K562 (cell line): Measurements from ENCODE around the gene RSRP1. TPM values are rescaled to one million over a fixed set of nuclear protein-coding genes. Genes with fewer than 3 reads are reported as not detected.
A peak's percentile ranks its signal among the peaks of the same experiment; 100 is the strongest.

Source experiments
- CAMTA2 ChIP-seq: fragments of 250-450 bp; sonication (Bioruptor Pico); conservative IDR thresholded peaks from 2 replicates; pipeline ENCODE4 v1.5.1; 2022
- FOXK2 ChIP-seq, 2 experiments: fragments of 450-650 bp; IDR thresholded peaks in 1 of 2; conservative IDR thresholded peaks in 1 of 2; 2 replicates each; pipeline ENCODE4 v1.6.1; 2016; ENCODE audit warnings: low read depth in 2 of 2, mild to moderate bottlenecking in 1 of 2
- MTA1 ChIP-seq: fragments of 450-650 bp; IDR thresholded peaks from 2 replicates; pipeline ENCODE4 v1.6.1; 2017; ENCODE audit warnings: borderline replicate concordance
- PHF21A ChIP-seq: fragments of 450-650 bp; IDR thresholded peaks from 2 replicates; pipeline ENCODE4 v1.6.1; 2017; ENCODE audit warnings: low read depth, borderline replicate concordance
- RBBP5 ChIP-seq: fragments of 200-600 bp; sonication (generic); IDR thresholded peaks from 2 replicates; pipeline ENCODE4 v1.6.1; 2012; ENCODE audit warnings: borderline replicate concordance, mild to moderate bottlenecking, low read length, control low read depth, inconsistent platforms; ENCODE audit not compliant: insufficient read depth, poor library complexity, severe bottlenecking
- SIN3A ChIP-seq, 2 experiments: fragments of 150-350 bp in 1 of 2; IDR thresholded peaks; 2 replicates each; pipeline ENCODE4 v1.6.1; 2011 to 2016; ENCODE audit warnings: borderline replicate concordance in 2 of 2, low read depth in 2 of 2, low read length in 2 of 2, mild to moderate bottlenecking in 2 of 2, moderate library complexity in 2 of 2; ENCODE audit not compliant: control insufficient read depth in 1 of 2
- SRSF3 ChIP-seq: fragments of 200-400 bp; formaldehyde crosslinking; IDR thresholded peaks from 2 replicates; pipeline ENCODE4 v1.6.1; 2016; ENCODE audit warnings: mild to moderate bottlenecking, low read length, moderate library complexity; ENCODE audit not compliant: insufficient read depth
- WHSC1 ChIP-seq: IDR thresholded peaks from one replicate; pipeline ENCODE4 v1.6.1; 2012; ENCODE audit warnings: low read length, control low read depth, inconsistent platforms
- ZNF347 ChIP-seq: fragments of 450-650 bp; formaldehyde crosslinking; IDR thresholded peaks from 2 replicates; pipeline ENCODE4 v1.4.0; 2020; ENCODE audit warnings: low read depth, mild to moderate bottlenecking, moderate library complexity
- ZNF444 ChIP-seq: fragments of 250-450 bp; sonication (Bioruptor Pico); IDR thresholded peaks from 2 replicates; pipeline ENCODE4 v1.4.0; 2020; ENCODE audit warnings: mild to moderate bottlenecking, moderate library complexity
- polyA plus RNA-seq, 8 experiments: library from polyadenylated mRNA; depleted of rRNA in 4 of 8; stranded (reverse) in 5 of 8; unstranded in 3 of 8; fragments of >200 nt; fragmentation: Nextera tagmentation in 2 of 8; fragmentation: Illumina TruSeq in 1 of 8; extraction: Ambion mirVana in 2 of 8; extraction: Trizol in 1 of 8; gene quantifications; 2 replicates each; pipeline versions ENCODE4 v1.2.1 to v1.2.3, GENCODE V29; 2011 to 2014; ENCODE audit warnings: inconsistent platforms in 1 of 8, missing spikeins in 1 of 8
- total RNA-seq, 7 experiments: library from RNA; depleted of rRNA in 6 of 7; stranded (reverse); fragments of >200 nt in 6 of 7; fragmentation: Illumina TruSeq in 2 of 7; extraction: Trizol in 2 of 7; gene quantifications; 2 replicates each; pipeline versions ENCODE4 v1.2.1 to v1.2.3, GENCODE V29; 2011 to 2021; ENCODE audit warnings: low replicate concordance in 1 of 7
- TF ChIP-seq, protein P1 (sequence below): fragments of 450-650 bp; formaldehyde crosslinking; IDR thresholded peaks from 2 replicates; pipeline ENCODE4 v1.4.0; 2020; ENCODE audit warnings: mild to moderate bottlenecking, moderate library complexity
- TF ChIP-seq, protein P2 (sequence below): sonication (generic); formaldehyde crosslinking; IDR thresholded peaks from 2 replicates; pipeline ENCODE4 v1.8.0; 2023; ENCODE audit warnings: mild to moderate bottlenecking, missing genetic modification reagents
- TF ChIP-seq, protein P3 (sequence below): sonication (generic); formaldehyde crosslinking; IDR thresholded peaks from 2 replicates; pipeline ENCODE4 v1.8.0; 2022; ENCODE audit warnings: mild to moderate bottlenecking, missing genetic modification reagents
- TF ChIP-seq, protein P4 (sequence below), 2 experiments: IDR thresholded peaks in 1 of 2; conservative IDR thresholded peaks in 1 of 2; 2 replicates each; pipeline ENCODE4 v1.6.1; 2016; ENCODE audit warnings: low read depth in 2 of 2, mild to moderate bottlenecking in 1 of 2, missing compliant biosample characterization in 1 of 2, missing genetic modification characterization in 1 of 2, moderate library complexity in 1 of 2

Gene RSRP1
- total and polyA plus RNA-seq, 9 of the 15 experiments (the other 6 are each of a cell fraction or from before 2014, with no cell fraction given) = 27.2 to 283 (median 146) TPM

DNA sequence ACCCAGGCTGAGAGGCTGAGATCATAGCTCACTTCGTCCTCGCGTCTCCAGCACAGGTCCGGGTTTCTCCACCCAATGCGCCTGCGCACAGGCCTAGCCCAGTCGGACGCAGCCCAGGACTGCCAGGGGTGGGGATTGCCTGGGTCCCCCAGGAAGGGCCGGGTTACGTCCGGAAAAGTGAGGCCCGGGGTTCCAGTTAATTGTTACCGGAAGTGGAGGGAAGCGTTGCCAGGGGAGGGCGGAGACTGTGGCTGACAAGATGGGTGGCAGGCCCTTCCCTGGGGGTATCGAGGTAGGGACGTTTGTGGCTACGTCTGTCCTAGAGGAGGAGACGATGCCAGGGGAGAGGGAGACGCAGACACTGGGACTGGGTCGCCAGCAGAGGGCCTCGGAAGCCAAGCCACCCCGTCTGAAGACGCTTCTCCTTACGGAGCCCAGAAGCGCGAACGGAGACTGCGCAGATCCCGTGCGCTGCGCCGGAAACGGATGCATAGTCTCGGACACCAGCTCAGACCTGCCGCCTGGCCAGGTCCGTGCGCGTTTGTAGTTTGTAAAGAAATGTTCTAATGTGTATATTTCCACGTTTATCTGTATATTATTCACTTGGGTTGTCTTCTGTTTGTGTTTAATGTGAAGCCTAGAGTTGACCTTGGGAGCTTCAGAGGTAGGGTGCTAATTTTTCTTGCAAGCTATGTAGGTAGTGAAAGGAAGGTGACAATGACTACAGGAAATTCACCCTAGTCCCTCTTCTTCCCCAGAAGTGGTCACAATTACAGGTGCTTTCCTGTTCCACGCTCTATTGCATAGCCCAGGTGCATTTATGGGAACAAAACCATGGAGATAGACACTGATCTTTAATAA, 7.3 kb downstream of the RSRP1 start (continued):
- TF ChIP-seq ZNF444 (CRISPR knock-in tag) = 0 out of 2 replicates have a peak, but pooled peaks have one; percentile 18
- TF ChIP-seq, protein P1, sequence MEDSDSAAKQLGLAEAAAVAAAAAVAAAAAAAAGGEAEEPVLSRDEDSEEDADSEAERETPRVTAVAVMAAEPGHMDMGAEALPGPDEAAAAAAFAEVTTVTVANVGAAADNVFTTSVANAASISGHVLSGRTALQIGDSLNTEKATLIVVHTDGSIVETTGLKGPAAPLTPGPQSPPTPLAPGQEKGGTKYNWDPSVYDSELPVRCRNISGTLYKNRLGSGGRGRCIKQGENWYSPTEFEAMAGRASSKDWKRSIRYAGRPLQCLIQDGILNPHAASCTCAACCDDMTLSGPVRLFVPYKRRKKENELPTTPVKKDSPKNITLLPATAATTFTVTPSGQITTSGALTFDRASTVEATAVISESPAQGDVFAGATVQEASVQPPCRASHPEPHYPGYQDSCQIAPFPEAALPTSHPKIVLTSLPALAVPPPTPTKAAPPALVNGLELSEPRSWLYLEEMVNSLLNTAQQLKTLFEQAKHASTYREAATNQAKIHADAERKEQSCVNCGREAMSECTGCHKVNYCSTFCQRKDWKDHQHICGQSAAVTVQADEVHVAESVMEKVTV (CRISPR knock-in tag) = peak; percentile 13; the same call in 1 of the 2 replicates
- TF ChIP-seq MTA1 = peak; percentile 57; the same call in 1 of the 2 replicates
- TF ChIP-seq, protein P2, sequence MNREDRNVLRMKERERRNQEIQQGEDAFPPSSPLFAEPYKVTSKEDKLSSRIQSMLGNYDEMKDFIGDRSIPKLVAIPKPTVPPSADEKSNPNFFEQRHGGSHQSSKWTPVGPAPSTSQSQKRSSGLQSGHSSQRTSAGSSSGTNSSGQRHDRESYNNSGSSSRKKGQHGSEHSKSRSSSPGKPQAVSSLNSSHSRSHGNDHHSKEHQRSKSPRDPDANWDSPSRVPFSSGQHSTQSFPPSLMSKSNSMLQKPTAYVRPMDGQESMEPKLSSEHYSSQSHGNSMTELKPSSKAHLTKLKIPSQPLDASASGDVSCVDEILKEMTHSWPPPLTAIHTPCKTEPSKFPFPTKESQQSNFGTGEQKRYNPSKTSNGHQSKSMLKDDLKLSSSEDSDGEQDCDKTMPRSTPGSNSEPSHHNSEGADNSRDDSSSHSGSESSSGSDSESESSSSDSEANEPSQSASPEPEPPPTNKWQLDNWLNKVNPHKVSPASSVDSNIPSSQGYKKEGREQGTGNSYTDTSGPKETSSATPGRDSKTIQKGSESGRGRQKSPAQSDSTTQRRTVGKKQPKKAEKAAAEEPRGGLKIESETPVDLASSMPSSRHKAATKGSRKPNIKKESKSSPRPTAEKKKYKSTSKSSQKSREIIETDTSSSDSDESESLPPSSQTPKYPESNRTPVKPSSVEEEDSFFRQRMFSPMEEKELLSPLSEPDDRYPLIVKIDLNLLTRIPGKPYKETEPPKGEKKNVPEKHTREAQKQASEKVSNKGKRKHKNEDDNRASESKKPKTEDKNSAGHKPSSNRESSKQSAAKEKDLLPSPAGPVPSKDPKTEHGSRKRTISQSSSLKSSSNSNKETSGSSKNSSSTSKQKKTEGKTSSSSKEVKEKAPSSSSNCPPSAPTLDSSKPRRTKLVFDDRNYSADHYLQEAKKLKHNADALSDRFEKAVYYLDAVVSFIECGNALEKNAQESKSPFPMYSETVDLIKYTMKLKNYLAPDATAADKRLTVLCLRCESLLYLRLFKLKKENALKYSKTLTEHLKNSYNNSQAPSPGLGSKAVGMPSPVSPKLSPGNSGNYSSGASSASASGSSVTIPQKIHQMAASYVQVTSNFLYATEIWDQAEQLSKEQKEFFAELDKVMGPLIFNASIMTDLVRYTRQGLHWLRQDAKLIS = peak; percentile 85
- no peak for TF ChIP-seq SRSF3
- no peak for TF ChIP-seq WHSC1
- TF ChIP-seq, protein P3, sequence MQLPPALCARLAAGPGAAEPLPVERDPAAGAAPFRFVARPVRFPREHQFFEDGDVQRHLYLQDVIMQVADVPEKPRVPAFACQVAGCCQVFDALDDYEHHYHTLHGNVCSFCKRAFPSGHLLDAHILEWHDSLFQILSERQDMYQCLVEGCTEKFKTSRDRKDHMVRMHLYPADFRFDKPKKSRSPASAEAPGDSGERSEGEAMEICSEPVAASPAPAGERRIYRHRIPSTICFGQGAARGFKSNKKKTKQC = no peak
- TF ChIP-seq RBBP5 = peak; percentile 86
- no peak for TF ChIP-seq PHF21A
- 0 out of 4 replicates have a peak, but pooled peaks of 1 of the 2 experiments have one; percentile 36 for TF ChIP-seq SIN3A (IDR thresholded peaks at IDR 0.05; ENCODE audit: borderline replicate concordance in 2 of 2, control insufficient read depth in 1 of 2, low read depth in 2 of 2, low read length in 2 of 2)
- TF ChIP-seq FOXK2 (conservative IDR thresholded peaks at IDR 0.05 in 1 of 2, IDR thresholded peaks at IDR 0.05 in 1 of 2; ENCODE audit: low read depth in 2 of 2) = peak; percentile 39 to 54; a peak in 3 of 4 replicates
- TF ChIP-seq, protein P4, sequence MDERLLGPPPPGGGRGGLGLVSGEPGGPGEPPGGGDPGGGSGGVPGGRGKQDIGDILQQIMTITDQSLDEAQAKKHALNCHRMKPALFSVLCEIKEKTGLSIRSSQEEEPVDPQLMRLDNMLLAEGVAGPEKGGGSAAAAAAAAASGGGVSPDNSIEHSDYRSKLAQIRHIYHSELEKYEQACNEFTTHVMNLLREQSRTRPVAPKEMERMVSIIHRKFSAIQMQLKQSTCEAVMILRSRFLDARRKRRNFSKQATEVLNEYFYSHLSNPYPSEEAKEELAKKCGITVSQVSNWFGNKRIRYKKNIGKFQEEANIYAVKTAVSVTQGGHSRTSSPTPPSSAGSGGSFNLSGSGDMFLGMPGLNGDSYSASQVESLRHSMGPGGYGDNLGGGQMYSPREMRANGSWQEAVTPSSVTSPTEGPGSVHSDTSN (CRISPR knock-in tag; IDR thresholded peaks at IDR 0.05; ENCODE audit: low read depth) = no peak
- TF ChIP-seq, protein P4 (tag; conservative IDR thresholded peaks at IDR 0.05; ENCODE audit: low read depth) = no peak
- peak; percentile 92 for TF ChIP-seq CAMTA2 (CRISPR knock-in tag)
- no peak for TF ChIP-seq ZNF347
